Measurements from ENCODE around the gene GLIS1.

- TF ChIP-seq CTCF (IDR thresholded peaks at IDR 0.05; ENCODE audit: low read depth, low read length, poor library complexity, severe bottlenecking) (no peak), EZH2phosphoT487 (IDR thresholded peaks at IDR 0.05; ENCODE audit: borderline replicate concordance, low read length) (no peak)
Observed at GRCh38 chr1:53595906-53596305, 143.1 kb downstream of the GLIS1 start.

Data from DOHH2 (cell line).